Nephron (organoid): ENCODE results near the gene GPR156.

Source experiments
- H3K27ac Mint-ChIP-seq, 3 experiments: 2 replicates each; pipeline ENCODE4 v1.8.0; 2020; ENCODE audit warnings: mixed read lengths in 3 of 3, mild to moderate bottlenecking in 2 of 3, moderate library complexity in 1 of 3
- H3K27me3 Mint-ChIP-seq: 2 replicates; pipeline ENCODE4 v1.8.0; 2021; ENCODE audit warnings: low read depth, mild to moderate bottlenecking, moderate library complexity, mixed read lengths
- H3K36me3 Mint-ChIP-seq: 2 replicates; pipeline ENCODE4 v1.8.0; 2020; ENCODE audit warnings: low read depth, mixed read lengths
- H3K4me1 Mint-ChIP-seq: 2 replicates; pipeline ENCODE4 v1.8.0; 2020; ENCODE audit warnings: mixed read lengths
- H3K4me3 Mint-ChIP-seq, 3 experiments: 2 replicates each; pipeline ENCODE4 v1.8.0; 2020; ENCODE audit warnings: mild to moderate bottlenecking in 3 of 3, mixed read lengths in 3 of 3, moderate library complexity in 2 of 3
- H3K9me3 Mint-ChIP-seq: 2 replicates; pipeline ENCODE4 v1.8.0; 2020; ENCODE audit warnings: mixed read lengths
- TF ChIP-seq, protein P1 (sequence below), 3 experiments: fragments of 200-600 bp; sonication (generic); IDR thresholded peaks; one replicate each; pipeline ENCODE4 v1.5.0; 2021; ENCODE audit warnings: antibody characterized with exemption in 3 of 3; ENCODE audit not compliant: unreplicated experiment in 3 of 3

Gene GPR156

DNA sequence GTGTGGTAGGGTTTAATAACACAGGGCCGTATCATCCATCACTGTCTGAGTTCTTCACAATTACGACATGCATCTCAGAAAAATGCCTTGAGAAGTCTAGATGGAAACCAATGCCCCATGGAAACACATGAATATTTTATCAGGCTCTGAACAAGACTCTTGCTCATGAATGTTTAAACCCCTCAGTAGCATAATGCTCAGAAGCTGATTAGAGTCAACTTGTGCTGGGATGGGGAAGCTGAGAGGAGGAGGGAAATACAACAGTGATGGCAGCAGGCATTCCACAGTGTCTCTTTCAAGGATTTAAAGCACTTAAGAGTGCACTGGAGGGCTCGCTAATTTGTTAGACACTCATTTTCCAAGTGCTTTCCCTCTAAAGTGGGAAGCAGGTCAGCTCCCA, 3.8 kb downstream of the GPR156 start:
- no peak overlapping the region for H3K27ac Mint-ChIP-seq
- H3K4me1 Mint-ChIP-seq, result peaks cover 15% of the 10 kb centered on the region
- no peaks in the 10 kb centered on the region for H3K36me3 Mint-ChIP-seq
- H3K4me3 Mint-ChIP-seq, result no peak overlapping the region
- TF ChIP-seq, protein P1, sequence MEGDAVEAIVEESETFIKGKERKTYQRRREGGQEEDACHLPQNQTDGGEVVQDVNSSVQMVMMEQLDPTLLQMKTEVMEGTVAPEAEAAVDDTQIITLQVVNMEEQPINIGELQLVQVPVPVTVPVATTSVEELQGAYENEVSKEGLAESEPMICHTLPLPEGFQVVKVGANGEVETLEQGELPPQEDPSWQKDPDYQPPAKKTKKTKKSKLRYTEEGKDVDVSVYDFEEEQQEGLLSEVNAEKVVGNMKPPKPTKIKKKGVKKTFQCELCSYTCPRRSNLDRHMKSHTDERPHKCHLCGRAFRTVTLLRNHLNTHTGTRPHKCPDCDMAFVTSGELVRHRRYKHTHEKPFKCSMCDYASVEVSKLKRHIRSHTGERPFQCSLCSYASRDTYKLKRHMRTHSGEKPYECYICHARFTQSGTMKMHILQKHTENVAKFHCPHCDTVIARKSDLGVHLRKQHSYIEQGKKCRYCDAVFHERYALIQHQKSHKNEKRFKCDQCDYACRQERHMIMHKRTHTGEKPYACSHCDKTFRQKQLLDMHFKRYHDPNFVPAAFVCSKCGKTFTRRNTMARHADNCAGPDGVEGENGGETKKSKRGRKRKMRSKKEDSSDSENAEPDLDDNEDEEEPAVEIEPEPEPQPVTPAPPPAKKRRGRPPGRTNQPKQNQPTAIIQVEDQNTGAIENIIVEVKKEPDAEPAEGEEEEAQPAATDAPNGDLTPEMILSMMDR (IDR thresholded peaks at IDR 0.05; ENCODE audit: unreplicated experiment in 3 of 3), result no peak
- H3K27me3 Mint-ChIP-seq, result peaks cover 11% of the 10 kb centered on the region
- H3K9me3 Mint-ChIP-seq, result peaks cover 4% of the 10 kb centered on the region

DNA sequence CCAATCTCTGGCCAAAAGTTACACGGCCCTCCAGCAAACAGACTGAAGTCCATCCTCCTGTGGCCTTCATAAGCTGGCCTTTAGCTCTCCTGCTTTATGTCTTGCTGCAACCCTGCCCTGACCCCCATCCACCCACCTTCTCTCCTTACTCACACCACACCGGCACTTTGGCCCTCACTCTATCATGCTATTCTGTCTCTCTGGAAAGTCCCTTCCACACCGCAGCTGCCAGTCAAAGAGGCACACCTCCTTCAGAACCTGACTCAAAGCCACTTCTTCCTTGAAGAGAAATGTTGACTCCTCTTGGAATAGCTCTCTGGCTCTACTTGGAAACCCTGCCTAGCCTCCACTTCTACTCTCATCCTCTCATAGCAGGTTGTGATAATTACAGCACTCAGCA, 4.5 kb downstream of the GPR156 start:
- H3K36me3 Mint-ChIP-seq, result no peaks in the 10 kb centered on the region
- H3K27ac Mint-ChIP-seq, result no peak overlapping the region
- H3K9me3 Mint-ChIP-seq, result peaks cover 4% of the 10 kb centered on the region
- no peak overlapping the region for H3K4me3 Mint-ChIP-seq
- TF ChIP-seq, protein P1 (IDR thresholded peaks at IDR 0.05; ENCODE audit: unreplicated experiment in 3 of 3), result no peak
- H3K4me1 Mint-ChIP-seq, result peaks cover 22% of the 10 kb centered on the region
- peaks cover 4% of the 10 kb centered on the region for H3K27me3 Mint-ChIP-seq

GRCh38 chr3:120280026-120280425, 5.0 kb downstream of the GPR156 start:
- Mint-ChIP-seq H3K9me3 (peaks cover 4% of the 10 kb centered on the region), H3K27me3 (peaks cover 4% of the 10 kb centered on the region), H3K27ac (no peak overlapping the region), H3K4me1 (peaks cover 27% of the 10 kb centered on the region), H3K4me3 (no peak overlapping the region), H3K36me3 (no peaks in the 10 kb centered on the region)
- TF ChIP-seq, protein P1 (IDR thresholded peaks at IDR 0.05; ENCODE audit: unreplicated experiment in 3 of 3), result no peak

GRCh38 chr3:120276767-120277166, 8.3 kb downstream of the GPR156 start:
- Mint-ChIP-seq H3K4me3 (peak overlapping the region in 1 of 3 experiments; percentile 44), H3K27ac (no peak overlapping the region), H3K4me1 (peaks cover 37% of the 10 kb centered on the region), H3K27me3 (no peaks in the 10 kb centered on the region), H3K36me3 (no peaks in the 10 kb centered on the region), H3K9me3 (peaks cover 4% of the 10 kb centered on the region)
- TF ChIP-seq, protein P1 (IDR thresholded peaks at IDR 0.05; ENCODE audit: unreplicated experiment in 3 of 3), result no peak

- TF ChIP-seq, protein P1 (IDR thresholded peaks at IDR 0.05; ENCODE audit: unreplicated experiment in 3 of 3), result no peak
- Mint-ChIP-seq H3K36me3 (no peaks in the 10 kb centered on the region), H3K4me3 (peak overlapping the region in 1 of 3 experiments; percentile 2), H3K9me3 (peaks cover 1% of the 10 kb centered on the region), H3K27me3 (no peaks in the 10 kb centered on the region), H3K4me1 (peaks cover 45% of the 10 kb centered on the region), H3K27ac (peak overlapping the region; percentile 1 to 22 (median 14))
Observed at GRCh38 chr3:120275618-120276017, 9.4 kb downstream of the GPR156 start.

- H3K27me3 Mint-ChIP-seq, result no peaks in the 10 kb centered on the region
- no peaks in the 10 kb centered on the region for H3K9me3 Mint-ChIP-seq
- TF ChIP-seq, protein P1 (IDR thresholded peaks at IDR 0.05; ENCODE audit: unreplicated experiment in 3 of 3), result no peak
- no peaks in the 10 kb centered on the region for H3K36me3 Mint-ChIP-seq
- peaks cover 47% of the 10 kb centered on the region for H3K4me1 Mint-ChIP-seq
- peak overlapping the region in 1 of 3 experiments; percentile 22 for H3K27ac Mint-ChIP-seq
- no peak overlapping the region for H3K4me3 Mint-ChIP-seq
Observed at GRCh38 chr3:120274739-120275167, 10.3 kb downstream of the GPR156 start.
